ENCODE measurements around the gene TAF10.

TAF10 gene

GRCh38 chr11:6601041-6601461 is 11.0 kb downstream of the TAF10 start:
- H3K9me3 ChIP-seq (ENCODE audit: control insufficient read depth, low read depth, low read length) = no peaks in the 10 kb centered on the region
- no peak overlapping the region for H3K9ac ChIP-seq (ENCODE audit: low read length)
- peaks cover 8% of the 10 kb centered on the region for H3K4me1 ChIP-seq (ENCODE audit: control insufficient read depth, low read depth, low read length)
- H3K27me3 ChIP-seq (ENCODE audit: control insufficient read depth, insufficient read depth, low read length) = no peaks in the 10 kb centered on the region
- peaks cover 35% of the 10 kb centered on the region for H3K36me3 ChIP-seq (ENCODE audit: control insufficient read depth, low read depth, low read length)
- H3K27ac ChIP-seq (ENCODE audit: low read length) = no peak overlapping the region
- no peak overlapping the region for H3K4me3 ChIP-seq (ENCODE audit: low read length)

- H3K36me3 ChIP-seq (ENCODE audit: control insufficient read depth, low read depth, low read length) = peaks cover 35% of the 10 kb centered on the region
- no peaks in the 10 kb centered on the region for H3K27me3 ChIP-seq (ENCODE audit: control insufficient read depth, insufficient read depth, low read length)
- no peak overlapping the region for H3K4me3 ChIP-seq (ENCODE audit: low read length)
Measured at GRCh38 chr11:6599881-6600390, 12.1 kb downstream of the TAF10 start.

GRCh38 chr11:6599449-6599848 is 12.6 kb downstream of the TAF10 start:
- Histone ChIP-seq H3K27me3 (ENCODE audit: control insufficient read depth, insufficient read depth, low read length) (no peaks in the 10 kb centered on the region), H3K4me1 (ENCODE audit: control insufficient read depth, low read depth, low read length) (peaks cover 4% of the 10 kb centered on the region), H3K9ac (ENCODE audit: low read length) (no peak overlapping the region), H3K27ac (ENCODE audit: low read length) (no peak overlapping the region), H3K36me3 (ENCODE audit: control insufficient read depth, low read depth, low read length) (peaks cover 37% of the 10 kb centered on the region), H3K9me3 (ENCODE audit: control insufficient read depth, low read depth, low read length) (no peaks in the 10 kb centered on the region), H3K4me3 (ENCODE audit: low read length) (no peak overlapping the region)

More at GRCh38 chr11:6599881-6600390, 12.1 kb downstream of the TAF10 start:
- Histone ChIP-seq H3K27ac (ENCODE audit: low read length) (no peak overlapping the region), H3K9ac (ENCODE audit: low read length) (no peak overlapping the region), H3K4me1 (ENCODE audit: control insufficient read depth, low read depth, low read length) (peaks cover 7% of the 10 kb centered on the region), H3K9me3 (ENCODE audit: control insufficient read depth, low read depth, low read length) (no peaks in the 10 kb centered on the region)

GRCh38 chr11:6598555-6598954 is 13.5 kb downstream of the TAF10 start:
- H3K9ac ChIP-seq (ENCODE audit: low read length) = no peak overlapping the region
- peaks cover 42% of the 10 kb centered on the region for H3K36me3 ChIP-seq (ENCODE audit: control insufficient read depth, low read depth, low read length)

GRCh38 chr11:6596239-6596877 is 15.7 kb downstream of the TAF10 start:
- H3K9ac ChIP-seq (ENCODE audit: low read length) = no peak overlapping the region
- peaks cover 39% of the 10 kb centered on the region for H3K36me3 ChIP-seq (ENCODE audit: control insufficient read depth, low read depth, low read length)
- H3K27me3 ChIP-seq (ENCODE audit: control insufficient read depth, insufficient read depth, low read length) = no peaks in the 10 kb centered on the region
- H3K27ac ChIP-seq (ENCODE audit: low read length) = no peak overlapping the region
- no peak overlapping the region for H3K4me3 ChIP-seq (ENCODE audit: low read length)
- no peaks in the 10 kb centered on the region for H3K9me3 ChIP-seq (ENCODE audit: control insufficient read depth, low read depth, low read length)
- H3K4me1 ChIP-seq (ENCODE audit: control insufficient read depth, low read depth, low read length) = no peaks in the 10 kb centered on the region

More at GRCh38 chr11:6598555-6598954, 13.5 kb downstream of the TAF10 start:
- peaks cover 4% of the 10 kb centered on the region for H3K4me1 ChIP-seq (ENCODE audit: control insufficient read depth, low read depth, low read length)
- no peaks in the 10 kb centered on the region for H3K27me3 ChIP-seq (ENCODE audit: control insufficient read depth, insufficient read depth, low read length)
- H3K9me3 ChIP-seq (ENCODE audit: control insufficient read depth, low read depth, low read length) = no peaks in the 10 kb centered on the region
- H3K27ac ChIP-seq (ENCODE audit: low read length) = no peak overlapping the region
- H3K4me3 ChIP-seq (ENCODE audit: low read length) = no peak overlapping the region

- H3K9ac ChIP-seq (ENCODE audit: low read length) = no peak overlapping the region
- no peaks in the 10 kb centered on the region for H3K27me3 ChIP-seq (ENCODE audit: control insufficient read depth, insufficient read depth, low read length)
- H3K36me3 ChIP-seq (ENCODE audit: control insufficient read depth, low read depth, low read length) = peaks cover 20% of the 10 kb centered on the region
- no peaks in the 10 kb centered on the region for H3K4me1 ChIP-seq (ENCODE audit: control insufficient read depth, low read depth, low read length)
- no peaks in the 10 kb centered on the region for H3K9me3 ChIP-seq (ENCODE audit: control insufficient read depth, low read depth, low read length)
- H3K4me3 ChIP-seq (ENCODE audit: low read length) = no peak overlapping the region
- H3K27ac ChIP-seq (ENCODE audit: low read length) = no peak overlapping the region
Measured at GRCh38 chr11:6594142-6594768, 17.8 kb downstream of the TAF10 start.

DNA sequence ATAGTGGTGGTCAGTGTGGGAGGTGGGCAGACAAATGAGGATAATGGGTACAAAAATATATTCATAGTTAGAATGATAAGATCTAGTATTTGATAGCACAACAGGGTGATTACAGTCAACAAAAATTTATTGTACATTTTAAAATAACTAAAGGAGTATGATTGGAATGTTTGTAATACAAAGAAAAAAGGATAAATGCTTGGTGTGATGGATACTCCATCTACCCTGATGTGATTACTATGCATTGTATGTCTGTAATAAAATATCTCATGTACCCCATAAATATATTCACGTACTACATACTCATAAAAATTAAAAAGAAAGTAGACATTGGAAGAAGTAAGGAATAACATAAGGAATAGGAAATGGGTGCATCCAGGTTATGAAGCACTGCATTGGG is 24.0 kb downstream of the TAF10 start:
- Histone ChIP-seq H3K27ac (ENCODE audit: low read length) (no peak overlapping the region), H3K9ac (ENCODE audit: low read length) (no peak overlapping the region), H3K4me3 (ENCODE audit: low read length) (no peak overlapping the region), H3K36me3 (ENCODE audit: control insufficient read depth, low read depth, low read length) (no peaks in the 10 kb centered on the region), H3K9me3 (ENCODE audit: control insufficient read depth, low read depth, low read length) (peaks cover 12% of the 10 kb centered on the region), H3K4me1 (ENCODE audit: control insufficient read depth, low read depth, low read length) (no peaks in the 10 kb centered on the region), H3K27me3 (ENCODE audit: control insufficient read depth, insufficient read depth, low read length) (no peaks in the 10 kb centered on the region)

DNA sequence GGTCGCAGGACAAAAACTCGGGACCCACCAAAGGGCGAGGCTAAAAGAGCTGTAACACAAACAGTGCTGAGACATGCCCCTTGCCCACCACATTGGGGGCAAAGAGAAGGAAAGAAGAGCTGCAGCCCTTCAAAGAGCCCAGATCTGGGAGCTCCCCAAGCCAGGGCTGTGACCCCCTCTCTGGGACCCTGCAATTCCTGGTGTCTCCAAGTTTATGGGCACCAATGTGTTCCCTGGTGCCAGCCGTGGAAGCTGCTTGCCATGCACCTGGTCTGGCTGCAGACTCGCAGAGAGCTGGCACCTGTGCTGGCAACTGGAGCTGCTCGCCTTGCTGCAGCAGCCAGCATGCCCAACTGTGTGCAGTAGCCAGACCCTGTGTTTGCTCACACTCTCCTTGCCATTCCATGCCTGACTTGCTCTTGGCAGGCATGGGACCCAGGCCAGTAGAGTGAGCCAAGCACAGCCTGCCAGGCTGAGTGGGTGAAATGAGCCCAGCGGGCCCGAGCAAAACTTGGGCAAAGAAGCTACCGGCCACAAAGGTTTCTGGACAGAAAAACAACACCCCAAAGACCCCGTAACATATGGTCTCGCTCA is 24.6 kb downstream of the TAF10 start:
- Histone ChIP-seq H3K4me1 (ENCODE audit: control insufficient read depth, low read depth, low read length) (no peaks in the 10 kb centered on the region), H3K36me3 (ENCODE audit: control insufficient read depth, low read depth, low read length) (no peaks in the 10 kb centered on the region), H3K27ac (ENCODE audit: low read length) (no peak overlapping the region), H3K4me3 (ENCODE audit: low read length) (no peak overlapping the region), H3K27me3 (ENCODE audit: control insufficient read depth, insufficient read depth, low read length) (no peaks in the 10 kb centered on the region), H3K9ac (ENCODE audit: low read length) (no peak overlapping the region), H3K9me3 (ENCODE audit: control insufficient read depth, low read depth, low read length) (peaks cover 12% of the 10 kb centered on the region)

DNA sequence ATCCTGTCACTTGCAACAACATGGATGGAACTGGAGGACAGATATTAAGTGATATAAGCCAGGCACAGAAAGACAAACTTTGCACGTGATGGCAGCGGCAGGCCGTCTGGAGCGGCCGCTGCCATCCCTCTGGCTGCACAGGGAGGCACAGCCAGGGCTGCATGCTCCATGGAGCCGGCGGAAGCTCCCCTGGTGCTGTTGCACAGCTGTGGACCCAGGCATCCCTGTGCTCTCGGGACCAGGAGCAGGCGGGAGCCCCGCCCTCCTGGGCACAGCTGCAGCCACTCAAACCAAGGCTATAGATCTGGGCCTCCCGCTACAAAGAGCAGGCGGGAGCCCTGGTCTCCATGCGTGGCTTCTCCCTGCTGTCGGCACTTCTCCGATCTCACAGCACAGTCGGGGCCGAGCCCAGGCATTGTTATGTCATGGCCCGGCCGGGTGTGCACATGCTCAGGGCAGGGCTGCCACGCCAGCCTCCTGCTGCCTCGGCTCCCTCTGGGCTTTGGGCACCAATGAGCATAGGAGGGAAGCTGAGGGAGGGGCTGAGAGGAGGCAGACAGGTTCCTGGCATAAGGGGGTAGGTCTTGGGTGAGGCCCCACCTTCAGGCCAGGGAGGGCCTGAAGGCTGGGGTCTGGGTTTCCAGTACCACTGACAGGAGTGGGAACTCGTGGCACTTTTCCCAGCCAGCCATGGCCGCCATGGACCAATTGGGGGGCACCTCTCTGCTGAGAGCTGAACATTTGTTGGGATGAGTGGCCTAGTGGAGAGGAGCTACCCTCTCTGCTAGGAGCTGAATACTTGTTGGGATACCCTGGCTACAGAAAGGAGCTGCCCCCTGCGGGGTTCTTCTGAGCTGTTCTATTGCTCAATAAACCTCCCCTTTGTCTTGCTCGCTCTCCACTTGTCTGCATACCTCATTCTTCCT is 25.3 kb downstream of the TAF10 start:
- Histone ChIP-seq H3K27ac (ENCODE audit: low read length) (no peak overlapping the region), H3K9me3 (ENCODE audit: control insufficient read depth, low read depth, low read length) (peaks cover 12% of the 10 kb centered on the region), H3K27me3 (ENCODE audit: control insufficient read depth, insufficient read depth, low read length) (no peaks in the 10 kb centered on the region), H3K9ac (ENCODE audit: low read length) (no peak overlapping the region), H3K4me1 (ENCODE audit: control insufficient read depth, low read depth, low read length) (no peaks in the 10 kb centered on the region), H3K36me3 (ENCODE audit: control insufficient read depth, low read depth, low read length) (no peaks in the 10 kb centered on the region), H3K4me3 (ENCODE audit: low read length) (no peak overlapping the region)

GRCh38 chr11:6584528-6584927 is 27.5 kb downstream of the TAF10 start:
- Histone ChIP-seq H3K4me3 (ENCODE audit: low read length) (no peak overlapping the region), H3K9ac (ENCODE audit: low read length) (no peak overlapping the region), H3K36me3 (ENCODE audit: control insufficient read depth, low read depth, low read length) (no peaks in the 10 kb centered on the region), H3K9me3 (ENCODE audit: control insufficient read depth, low read depth, low read length) (peaks cover 12% of the 10 kb centered on the region), H3K27me3 (ENCODE audit: control insufficient read depth, insufficient read depth, low read length) (no peaks in the 10 kb centered on the region), H3K27ac (ENCODE audit: low read length) (no peak overlapping the region), H3K4me1 (ENCODE audit: control insufficient read depth, low read depth, low read length) (no peaks in the 10 kb centered on the region)

GRCh38 chr11:6583584-6583983 is 28.4 kb downstream of the TAF10 start:
- no peak overlapping the region for H3K4me3 ChIP-seq (ENCODE audit: low read length)
- H3K9me3 ChIP-seq (ENCODE audit: control insufficient read depth, low read depth, low read length) = peaks cover 12% of the 10 kb centered on the region
- H3K4me1 ChIP-seq (ENCODE audit: control insufficient read depth, low read depth, low read length) = no peaks in the 10 kb centered on the region
- no peaks in the 10 kb centered on the region for H3K27me3 ChIP-seq (ENCODE audit: control insufficient read depth, insufficient read depth, low read length)
- H3K36me3 ChIP-seq (ENCODE audit: control insufficient read depth, low read depth, low read length) = no peaks in the 10 kb centered on the region
- H3K9ac ChIP-seq (ENCODE audit: low read length) = no peak overlapping the region
- no peak overlapping the region for H3K27ac ChIP-seq (ENCODE audit: low read length)

All from iPS-18a (cell line).